ENCODE results near the gene CFD. TPM values are rescaled to one million over a fixed set of nuclear protein-coding genes. Genes with fewer than 3 reads are reported as not detected.
"Not testable (repeated sequence)": the region's sequence is repeated elsewhere in the genome, so short reads cannot be mapped to it uniquely, and the experiment has no call there.

Gene CFD
- total and polyA plus RNA-seq, 4 donors = 4.5 to 20.2 (median 13.6) TPM

- no peak for DNase-seq (ENCODE audit: low spot score)
- TF ChIP-seq JUND (IDR thresholded peaks at IDR 0.05) (no peak), GABPA (IDR thresholded peaks at IDR 0.05 in 1 of 2, conservative IDR thresholded peaks at IDR 0.05 in 1 of 2) (no peak), RAD21 (IDR thresholded peaks at IDR 0.05) (no peak), YY1 (IDR thresholded peaks at IDR 0.05) (no peak), SP1 (IDR thresholded peaks at IDR 0.05) (no peak), RXRA (IDR thresholded peaks at IDR 0.05) (no peak), FOXA1 (IDR thresholded peaks at IDR 0.05) (no peak), MAX (IDR thresholded peaks at IDR 0.05) (no peak), HNF4A (conservative IDR thresholded peaks at IDR 0.05) (no peak), FOXA2 (IDR thresholded peaks at IDR 0.05) (no peak), TAF1 (conservative IDR thresholded peaks at IDR 0.05) (no peak), EGR1 (IDR thresholded peaks at IDR 0.05; ENCODE audit: low read depth in 2 of 2) (no peak)
- TF ChIP-seq, protein P1, sequence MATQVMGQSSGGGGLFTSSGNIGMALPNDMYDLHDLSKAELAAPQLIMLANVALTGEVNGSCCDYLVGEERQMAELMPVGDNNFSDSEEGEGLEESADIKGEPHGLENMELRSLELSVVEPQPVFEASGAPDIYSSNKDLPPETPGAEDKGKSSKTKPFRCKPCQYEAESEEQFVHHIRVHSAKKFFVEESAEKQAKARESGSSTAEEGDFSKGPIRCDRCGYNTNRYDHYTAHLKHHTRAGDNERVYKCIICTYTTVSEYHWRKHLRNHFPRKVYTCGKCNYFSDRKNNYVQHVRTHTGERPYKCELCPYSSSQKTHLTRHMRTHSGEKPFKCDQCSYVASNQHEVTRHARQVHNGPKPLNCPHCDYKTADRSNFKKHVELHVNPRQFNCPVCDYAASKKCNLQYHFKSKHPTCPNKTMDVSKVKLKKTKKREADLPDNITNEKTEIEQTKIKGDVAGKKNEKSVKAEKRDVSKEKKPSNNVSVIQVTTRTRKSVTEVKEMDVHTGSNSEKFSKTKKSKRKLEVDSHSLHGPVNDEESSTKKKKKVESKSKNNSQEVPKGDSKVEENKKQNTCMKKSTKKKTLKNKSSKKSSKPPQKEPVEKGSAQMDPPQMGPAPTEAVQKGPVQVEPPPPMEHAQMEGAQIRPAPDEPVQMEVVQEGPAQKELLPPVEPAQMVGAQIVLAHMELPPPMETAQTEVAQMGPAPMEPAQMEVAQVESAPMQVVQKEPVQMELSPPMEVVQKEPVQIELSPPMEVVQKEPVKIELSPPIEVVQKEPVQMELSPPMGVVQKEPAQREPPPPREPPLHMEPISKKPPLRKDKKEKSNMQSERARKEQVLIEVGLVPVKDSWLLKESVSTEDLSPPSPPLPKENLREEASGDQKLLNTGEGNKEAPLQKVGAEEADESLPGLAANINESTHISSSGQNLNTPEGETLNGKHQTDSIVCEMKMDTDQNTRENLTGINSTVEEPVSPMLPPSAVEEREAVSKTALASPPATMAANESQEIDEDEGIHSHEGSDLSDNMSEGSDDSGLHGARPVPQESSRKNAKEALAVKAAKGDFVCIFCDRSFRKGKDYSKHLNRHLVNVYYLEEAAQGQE (IDR thresholded peaks at IDR 0.05) = no peak
- TF ChIP-seq, protein P2, sequence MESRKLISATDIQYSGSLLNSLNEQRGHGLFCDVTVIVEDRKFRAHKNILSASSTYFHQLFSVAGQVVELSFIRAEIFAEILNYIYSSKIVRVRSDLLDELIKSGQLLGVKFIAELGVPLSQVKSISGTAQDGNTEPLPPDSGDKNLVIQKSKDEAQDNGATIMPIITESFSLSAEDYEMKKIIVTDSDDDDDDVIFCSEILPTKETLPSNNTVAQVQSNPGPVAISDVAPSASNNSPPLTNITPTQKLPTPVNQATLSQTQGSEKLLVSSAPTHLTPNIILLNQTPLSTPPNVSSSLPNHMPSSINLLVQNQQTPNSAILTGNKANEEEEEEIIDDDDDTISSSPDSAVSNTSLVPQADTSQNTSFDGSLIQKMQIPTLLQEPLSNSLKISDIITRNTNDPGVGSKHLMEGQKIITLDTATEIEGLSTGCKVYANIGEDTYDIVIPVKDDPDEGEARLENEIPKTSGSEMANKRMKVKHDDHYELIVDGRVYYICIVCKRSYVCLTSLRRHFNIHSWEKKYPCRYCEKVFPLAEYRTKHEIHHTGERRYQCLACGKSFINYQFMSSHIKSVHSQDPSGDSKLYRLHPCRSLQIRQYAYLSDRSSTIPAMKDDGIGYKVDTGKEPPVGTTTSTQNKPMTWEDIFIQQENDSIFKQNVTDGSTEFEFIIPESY (IDR thresholded peaks at IDR 0.05) = no peak
- Histone ChIP-seq H3K36me3 (ENCODE audit: control insufficient read depth in 4 of 4, insufficient read depth in 3 of 4, low read depth in 1 of 4, low read length in 3 of 4) (peaks cover 5 to 34% (median 11%) of the 10 kb centered on the region in 4 donors), H3K9ac (ENCODE audit: low read depth in 1 of 2, low read length in 2 of 2) (no peak overlapping the region), H3K4me3 (ENCODE audit: low read depth in 1 of 3, low read length in 3 of 3) (no peak overlapping the region), H3K9me3 (ENCODE audit: control insufficient read depth in 4 of 4, low read length in 3 of 4) (no peaks in the 10 kb centered on the region), H3K27ac (ENCODE audit: low read depth in 1 of 2, low read length in 2 of 2) (no peak overlapping the region), H3K4me1 (ENCODE audit: control insufficient read depth in 4 of 4, insufficient read depth in 4 of 4, low read length in 3 of 4) (no peaks in the 10 kb centered on the region), H3K27me3 (ENCODE audit: control insufficient read depth in 4 of 4, insufficient read depth in 4 of 4, low read length in 3 of 4) (no peaks in the 10 kb centered on the region)
- 89% methylated on average over 18 of the region's 18 CpGs for WGBS
These were observed 16.6 kb downstream of the CFD start for GRCh38 chr19:876089-876488.

DNA sequence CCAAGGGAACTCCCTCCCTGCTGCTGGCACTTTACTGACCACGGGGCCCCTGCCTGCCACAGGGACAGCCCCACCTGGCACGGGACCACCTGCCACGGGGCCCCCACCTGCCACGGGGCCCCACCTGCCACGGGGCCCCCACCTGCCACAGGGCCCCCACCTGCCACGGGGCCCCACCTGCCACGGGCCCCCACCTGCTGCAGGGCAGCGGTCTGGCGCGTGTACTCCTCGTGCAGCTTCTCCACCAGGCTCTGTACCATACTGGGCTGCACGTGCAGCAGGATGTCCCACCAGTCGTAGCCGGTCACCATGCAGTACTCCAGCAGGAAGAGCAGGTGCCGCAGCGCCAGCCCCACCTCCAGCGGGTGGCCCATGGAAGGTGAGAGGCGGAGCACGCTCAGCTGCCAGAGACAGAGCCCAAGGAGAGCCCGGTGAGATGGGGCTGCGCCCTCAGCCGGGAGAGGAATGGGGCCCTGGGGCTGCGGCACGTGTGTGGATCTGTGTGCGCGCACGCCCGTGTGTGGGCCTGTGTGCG, 17.4 kb downstream of the CFD start:
- WGBS = 92% methylated on average over 29 of the region's 29 CpGs
- no peak overlapping the region for H3K27ac ChIP-seq (ENCODE audit: low read depth in 1 of 2, low read length in 2 of 2)
- H3K36me3 ChIP-seq (ENCODE audit: control insufficient read depth in 4 of 4, insufficient read depth in 3 of 4, low read depth in 1 of 4, low read length in 3 of 4) = peaks cover 5 to 38% (median 11%) of the 10 kb centered on the region in 4 donors
- no peaks in the 10 kb centered on the region for H3K27me3 ChIP-seq (ENCODE audit: control insufficient read depth in 4 of 4, insufficient read depth in 4 of 4, low read length in 3 of 4)
- no peak overlapping the region for H3K9ac ChIP-seq (ENCODE audit: low read depth in 1 of 2, low read length in 2 of 2)
- DNase-seq (ENCODE audit: low spot score) = no peak
- H3K4me3 ChIP-seq (ENCODE audit: low read depth in 1 of 3, low read length in 3 of 3) = no peak overlapping the region
- no peaks in the 10 kb centered on the region for H3K4me1 ChIP-seq (ENCODE audit: control insufficient read depth in 4 of 4, insufficient read depth in 4 of 4, low read length in 3 of 4)
- H3K9me3 ChIP-seq (ENCODE audit: control insufficient read depth in 4 of 4, low read length in 3 of 4) = no peaks in the 10 kb centered on the region
- TF ChIP-seq, protein P3, sequence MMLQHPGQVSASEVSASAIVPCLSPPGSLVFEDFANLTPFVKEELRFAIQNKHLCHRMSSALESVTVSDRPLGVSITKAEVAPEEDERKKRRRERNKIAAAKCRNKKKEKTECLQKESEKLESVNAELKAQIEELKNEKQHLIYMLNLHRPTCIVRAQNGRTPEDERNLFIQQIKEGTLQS (IDR thresholded peaks at IDR 0.05) = no peak
- TF ChIP-seq RAD21 (IDR thresholded peaks at IDR 0.05) = no peak
- no peak for TF ChIP-seq MAX (IDR thresholded peaks at IDR 0.05)
- TF ChIP-seq, protein P4, sequence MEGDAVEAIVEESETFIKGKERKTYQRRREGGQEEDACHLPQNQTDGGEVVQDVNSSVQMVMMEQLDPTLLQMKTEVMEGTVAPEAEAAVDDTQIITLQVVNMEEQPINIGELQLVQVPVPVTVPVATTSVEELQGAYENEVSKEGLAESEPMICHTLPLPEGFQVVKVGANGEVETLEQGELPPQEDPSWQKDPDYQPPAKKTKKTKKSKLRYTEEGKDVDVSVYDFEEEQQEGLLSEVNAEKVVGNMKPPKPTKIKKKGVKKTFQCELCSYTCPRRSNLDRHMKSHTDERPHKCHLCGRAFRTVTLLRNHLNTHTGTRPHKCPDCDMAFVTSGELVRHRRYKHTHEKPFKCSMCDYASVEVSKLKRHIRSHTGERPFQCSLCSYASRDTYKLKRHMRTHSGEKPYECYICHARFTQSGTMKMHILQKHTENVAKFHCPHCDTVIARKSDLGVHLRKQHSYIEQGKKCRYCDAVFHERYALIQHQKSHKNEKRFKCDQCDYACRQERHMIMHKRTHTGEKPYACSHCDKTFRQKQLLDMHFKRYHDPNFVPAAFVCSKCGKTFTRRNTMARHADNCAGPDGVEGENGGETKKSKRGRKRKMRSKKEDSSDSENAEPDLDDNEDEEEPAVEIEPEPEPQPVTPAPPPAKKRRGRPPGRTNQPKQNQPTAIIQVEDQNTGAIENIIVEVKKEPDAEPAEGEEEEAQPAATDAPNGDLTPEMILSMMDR (IDR thresholded peaks at IDR 0.05; ENCODE audit: low read depth, low read length, missing input control) = no peak

- not testable (repeated sequence) for H3K4me1 ChIP-seq (ENCODE audit: control insufficient read depth in 4 of 4, insufficient read depth in 4 of 4, low read length in 3 of 4); H3K4me3 ChIP-seq (ENCODE audit: low read depth in 1 of 3, low read length in 3 of 3); H3K9me3 ChIP-seq (ENCODE audit: control insufficient read depth in 4 of 4, low read length in 3 of 4); H3K27me3 ChIP-seq (ENCODE audit: control insufficient read depth in 4 of 4, insufficient read depth in 4 of 4, low read length in 3 of 4); H3K27ac ChIP-seq (ENCODE audit: low read depth in 1 of 2, low read length in 2 of 2); H3K9ac ChIP-seq (ENCODE audit: low read depth in 1 of 2, low read length in 2 of 2); DNase-seq (ENCODE audit: low spot score)
- 88% methylated on average over 23 of the region's 23 CpGs for WGBS
- peaks cover 5 to 49% (median 12%) of the 10 kb centered on the region in 4 donors for H3K36me3 ChIP-seq (ENCODE audit: control insufficient read depth in 4 of 4, insufficient read depth in 3 of 4, low read depth in 1 of 4, low read length in 3 of 4)
These were observed 18.7 kb downstream of the CFD start for GRCh38 chr19:877992-878660.
